H1 (cell line): ENCODE measurements around the gene ACE. TPM values are rescaled to one million over a fixed set of nuclear protein-coding genes. Genes with fewer than 3 reads are reported as not detected.

ENCODE experiments used
- EP300 ChIP-seq, 2 experiments: IDR thresholded peaks; 1 replicate in 1 of 2; 2 replicates in 1 of 2; pipeline ENCODE4 v1.6.1; 2011 to 2012; ENCODE audit warnings: low read depth in 2 of 2, low read length in 2 of 2, mild to moderate bottlenecking in 2 of 2, borderline replicate concordance in 1 of 2, inconsistent platforms in 1 of 2, moderate library complexity in 1 of 2
- KDM4A ChIP-seq: IDR thresholded peaks from one replicate; pipeline ENCODE4 v1.7.1; 2012; ENCODE audit warnings: low read depth, mild to moderate bottlenecking, moderate library complexity, low read length, inconsistent platforms; ENCODE audit not compliant: severe bottlenecking
- POLR2A ChIP-seq, 2 experiments: IDR thresholded peaks; 1 replicate in 1 of 2; 2 replicates in 1 of 2; pipeline ENCODE4 v1.6.1; 2011; ENCODE audit warnings: low read depth in 2 of 2, low read length in 2 of 2, mild to moderate bottlenecking in 2 of 2; ENCODE audit errors: control extremely low read depth in 1 of 2
- RAD21 ChIP-seq, 2 experiments: IDR thresholded peaks in 1 of 2; conservative IDR thresholded peaks in 1 of 2; 2 replicates each; pipeline ENCODE4 v1.6.1; 2011; ENCODE audit warnings: low read depth in 2 of 2, low read length in 2 of 2, improper control_type of control experiment in 1 of 2, inconsistent platforms in 1 of 2, mild to moderate bottlenecking in 1 of 2, moderate library complexity in 1 of 2
- RBBP5 ChIP-seq: IDR thresholded peaks from 2 replicates; pipeline ENCODE4 v1.7.1; 2012; ENCODE audit warnings: low read depth, mild to moderate bottlenecking, inconsistent platforms, low read length, moderate library complexity, borderline replicate concordance
- SAP30 ChIP-seq: fragments of 300-600 bp; sonication (generic); IDR thresholded peaks from 2 replicates; pipeline ENCODE4 v1.7.1; 2012; ENCODE audit warnings: low read length, moderate library complexity, mild to moderate bottlenecking, inconsistent platforms; ENCODE audit not compliant: insufficient read depth, insufficient replicate concordance
- SRF ChIP-seq: IDR thresholded peaks from 2 replicates; pipeline ENCODE4 v1.6.1; 2011; ENCODE audit warnings: mild to moderate bottlenecking, low read depth, low read length, moderate library complexity
- TAF1 ChIP-seq: IDR thresholded peaks from 2 replicates; pipeline ENCODE4 v1.6.1; 2011; ENCODE audit warnings: mild to moderate bottlenecking, low read depth, low read length
- polyA plus RNA-seq, 7 experiments: library from polyadenylated mRNA; depleted of rRNA in 3 of 7; stranded (reverse) in 5 of 7; unstranded in 2 of 7; fragments of >200 nt in 5 of 7; fragments of 200-250 nt in 2 of 7; gene quantifications; 1 replicate in 5 of 7; 2 replicates in 1 of 7; 4 replicates in 1 of 7; pipeline versions ENCODE4 v1.2.1 to v1.2.3, GENCODE V29; 2011 to 2013; ENCODE audit warnings: missing spikeins in 2 of 7, mixed read lengths in 2 of 7
- total RNA-seq: library from RNA; stranded (reverse); fragmentation: NEBNext Ultra II Directional; extraction: Animal tissue kit (Norgen Biotek cat#: 25700); gene quantifications from 2 replicates; pipeline ENCODE4 v1.2.1, GENCODE V29; 2021
- TF ChIP-seq, protein P1 (sequence below), 3 experiments: IDR thresholded peaks; 1 replicate in 2 of 3; 2 replicates in 1 of 3; pipeline versions ENCODE4 v1.5.1 to v1.6.1; 2011; ENCODE audit warnings: low read length in 3 of 3, mild to moderate bottlenecking in 3 of 3, inconsistent platforms in 2 of 3, low read depth in 1 of 3, moderate library complexity in 1 of 3; ENCODE audit not compliant: insufficient read depth in 1 of 3; ENCODE audit errors: control extremely low read depth in 1 of 3
- TF ChIP-seq, protein P2 (sequence below): IDR thresholded peaks from 2 replicates; pipeline ENCODE4 v1.6.1; 2012; ENCODE audit warnings: inconsistent platforms

Gene ACE
- total and polyA plus RNA-seq, 2 of the 8 experiments (the other 6 are each of a cell fraction or from before 2014, with no cell fraction given) = 2.5 to 5.5 TPM

DNA sequence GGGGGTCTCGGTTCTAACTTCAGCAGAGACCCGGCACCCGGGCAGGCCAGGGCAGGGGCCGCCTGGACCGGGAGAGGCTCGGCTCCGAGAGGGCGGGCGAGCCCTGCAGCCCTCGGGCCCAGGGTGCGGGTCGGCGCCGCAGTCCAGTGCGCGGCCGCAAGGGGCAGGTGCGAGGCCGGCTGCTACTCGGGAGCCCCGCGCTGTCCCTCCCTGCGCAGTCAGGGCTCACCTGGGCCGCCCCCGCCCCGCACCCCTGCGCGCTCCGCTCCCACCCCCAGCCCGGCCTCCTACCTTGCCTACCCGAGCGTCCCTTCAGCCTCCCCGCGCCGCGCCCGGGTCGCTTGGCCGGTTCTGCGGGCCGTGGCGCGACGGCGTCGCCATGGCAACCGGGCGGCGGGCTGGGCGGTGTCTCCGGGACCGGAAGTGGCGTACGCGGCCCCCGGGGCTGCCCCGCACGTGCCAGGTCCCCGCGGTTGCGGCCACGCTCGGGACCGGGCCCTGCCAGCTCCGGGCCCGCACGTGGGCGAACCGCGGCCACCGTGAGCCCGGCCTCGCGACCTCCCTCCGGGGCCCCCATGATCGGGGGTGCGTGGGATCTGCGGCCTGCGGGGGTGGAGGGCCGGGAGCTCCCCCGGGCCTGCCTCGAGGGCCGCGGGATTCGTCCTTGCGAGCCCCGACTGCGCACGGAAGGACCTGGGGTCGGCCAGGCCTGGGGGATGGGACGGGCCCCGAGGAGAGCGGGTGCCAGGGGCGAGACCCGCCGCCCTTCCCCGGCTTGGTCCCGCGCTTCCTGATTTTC is 30.7 kb upstream of the ACE start, which contains the start of gene CYB561 (continued):
- TF ChIP-seq RAD21 (IDR thresholded peaks at IDR 0.05 in 1 of 2, conservative IDR thresholded peaks at IDR 0.05 in 1 of 2; ENCODE audit: low read depth in 2 of 2, low read length in 2 of 2) (peak; percentile 20 to 39; a peak in 2 of 4 replicates), EP300 (IDR thresholded peaks at IDR 0.05; ENCODE audit: borderline replicate concordance in 1 of 2, low read depth in 2 of 2, low read length in 2 of 2) (no peak), TAF1 (no peak; the same call in 1 of the 2 replicates), POLR2A (IDR thresholded peaks at IDR 0.05; ENCODE audit: control extremely low read depth in 1 of 2, low read depth in 2 of 2, low read length in 2 of 2) (peak in 1 of 2 experiments; percentile 37; a peak in 1 of 3 replicates), KDM4A (peak; percentile 98), SRF (no peak), RBBP5 (peak; percentile 54; the same call in 1 of the 2 replicates), SAP30 (no peak)
- TF ChIP-seq, protein P1, sequence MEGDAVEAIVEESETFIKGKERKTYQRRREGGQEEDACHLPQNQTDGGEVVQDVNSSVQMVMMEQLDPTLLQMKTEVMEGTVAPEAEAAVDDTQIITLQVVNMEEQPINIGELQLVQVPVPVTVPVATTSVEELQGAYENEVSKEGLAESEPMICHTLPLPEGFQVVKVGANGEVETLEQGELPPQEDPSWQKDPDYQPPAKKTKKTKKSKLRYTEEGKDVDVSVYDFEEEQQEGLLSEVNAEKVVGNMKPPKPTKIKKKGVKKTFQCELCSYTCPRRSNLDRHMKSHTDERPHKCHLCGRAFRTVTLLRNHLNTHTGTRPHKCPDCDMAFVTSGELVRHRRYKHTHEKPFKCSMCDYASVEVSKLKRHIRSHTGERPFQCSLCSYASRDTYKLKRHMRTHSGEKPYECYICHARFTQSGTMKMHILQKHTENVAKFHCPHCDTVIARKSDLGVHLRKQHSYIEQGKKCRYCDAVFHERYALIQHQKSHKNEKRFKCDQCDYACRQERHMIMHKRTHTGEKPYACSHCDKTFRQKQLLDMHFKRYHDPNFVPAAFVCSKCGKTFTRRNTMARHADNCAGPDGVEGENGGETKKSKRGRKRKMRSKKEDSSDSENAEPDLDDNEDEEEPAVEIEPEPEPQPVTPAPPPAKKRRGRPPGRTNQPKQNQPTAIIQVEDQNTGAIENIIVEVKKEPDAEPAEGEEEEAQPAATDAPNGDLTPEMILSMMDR (IDR thresholded peaks at IDR 0.05; ENCODE audit: control extremely low read depth in 1 of 3, insufficient read depth in 1 of 3, low read depth in 1 of 3, low read length in 3 of 3) = peak; percentile 56 to 86 (median 68)
- TF ChIP-seq, protein P2, sequence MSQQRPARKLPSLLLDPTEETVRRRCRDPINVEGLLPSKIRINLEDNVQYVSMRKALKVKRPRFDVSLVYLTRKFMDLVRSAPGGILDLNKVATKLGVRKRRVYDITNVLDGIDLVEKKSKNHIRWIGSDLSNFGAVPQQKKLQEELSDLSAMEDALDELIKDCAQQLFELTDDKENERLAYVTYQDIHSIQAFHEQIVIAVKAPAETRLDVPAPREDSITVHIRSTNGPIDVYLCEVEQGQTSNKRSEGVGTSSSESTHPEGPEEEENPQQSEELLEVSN = peak; percentile 83; the same call in 1 of the 2 replicates
